OCI-LY1 (cell line): ENCODE measurements around the gene ANKMY1.

ENCODE experiments used
- CTCF ChIP-seq: fragments of 200-600 bp; sonication (generic), shearing (Covaris generic); IDR thresholded peaks from 2 replicates; pipeline ENCODE4 v1.5.1; 2017; ENCODE audit warnings: mild to moderate bottlenecking, antibody characterized with exemption, low read length, moderate library complexity, mixed read lengths
- EZH2 ChIP-seq: fragments of 200-600 bp; sonication (generic), shearing (Covaris generic); IDR thresholded peaks from 2 replicates; pipeline ENCODE4 v1.8.0; 2017; ENCODE audit warnings: borderline replicate concordance, mixed run types, mild to moderate bottlenecking, antibody characterized with exemption, low read length, moderate library complexity, mixed read lengths

DNA sequence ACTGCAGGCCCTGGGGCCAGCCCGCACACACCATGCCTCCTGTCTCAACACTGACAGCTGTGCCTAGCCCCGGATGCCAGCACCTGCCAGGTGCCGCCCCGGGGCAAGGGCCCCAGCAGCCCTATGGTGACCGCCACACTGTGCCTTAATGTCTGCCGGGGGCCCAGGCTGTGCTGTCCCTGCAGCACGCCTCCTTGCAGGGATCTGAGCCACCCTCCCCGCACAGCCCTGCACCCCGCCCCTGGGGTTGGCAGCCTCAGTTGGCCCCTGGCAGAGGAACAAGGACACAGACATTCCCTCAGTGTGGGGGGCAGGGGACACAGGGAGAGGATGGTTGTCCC lies 20.3 kb upstream of the ANKMY1 start:
- TF ChIP-seq CTCF = no peak
- no peak for TF ChIP-seq EZH2
